GM13976 (cell line): ENCODE results near the gene PAX7.

Experiments
- DNase-seq: peaks from one replicate; pipeline ENCODE4 v3.0.0; 2012; ENCODE audit warnings: low spot score
- in situ Hi-C: fragments of 300-500 bp; cut with MboI; formaldehyde crosslinking; loops from one replicate; pipeline ENCODE4 v1.12.0; 2022; ENCODE audit warnings: low sequenced_read_pairs, mixed read lengths, inconsistent platforms; ENCODE audit not compliant: unreplicated experiment
- TF ChIP-seq, protein P1 (sequence below): IDR thresholded peaks from 2 replicates; pipeline ENCODE4 v1.5.1; 2012; ENCODE audit warnings: borderline replicate concordance, mild to moderate bottlenecking; ENCODE audit not compliant: insufficient read depth; ENCODE audit errors: extremely low read depth, missing control alignments, control extremely low read depth

PAX7 gene

GRCh38 chr1:18653367-18653766, 22.7 kb downstream of the PAX7 start:
- TF ChIP-seq, protein P1, sequence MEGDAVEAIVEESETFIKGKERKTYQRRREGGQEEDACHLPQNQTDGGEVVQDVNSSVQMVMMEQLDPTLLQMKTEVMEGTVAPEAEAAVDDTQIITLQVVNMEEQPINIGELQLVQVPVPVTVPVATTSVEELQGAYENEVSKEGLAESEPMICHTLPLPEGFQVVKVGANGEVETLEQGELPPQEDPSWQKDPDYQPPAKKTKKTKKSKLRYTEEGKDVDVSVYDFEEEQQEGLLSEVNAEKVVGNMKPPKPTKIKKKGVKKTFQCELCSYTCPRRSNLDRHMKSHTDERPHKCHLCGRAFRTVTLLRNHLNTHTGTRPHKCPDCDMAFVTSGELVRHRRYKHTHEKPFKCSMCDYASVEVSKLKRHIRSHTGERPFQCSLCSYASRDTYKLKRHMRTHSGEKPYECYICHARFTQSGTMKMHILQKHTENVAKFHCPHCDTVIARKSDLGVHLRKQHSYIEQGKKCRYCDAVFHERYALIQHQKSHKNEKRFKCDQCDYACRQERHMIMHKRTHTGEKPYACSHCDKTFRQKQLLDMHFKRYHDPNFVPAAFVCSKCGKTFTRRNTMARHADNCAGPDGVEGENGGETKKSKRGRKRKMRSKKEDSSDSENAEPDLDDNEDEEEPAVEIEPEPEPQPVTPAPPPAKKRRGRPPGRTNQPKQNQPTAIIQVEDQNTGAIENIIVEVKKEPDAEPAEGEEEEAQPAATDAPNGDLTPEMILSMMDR: no peak
- no peak for DNase-seq
- in situ Hi-C loops: no loop called here

DNA sequence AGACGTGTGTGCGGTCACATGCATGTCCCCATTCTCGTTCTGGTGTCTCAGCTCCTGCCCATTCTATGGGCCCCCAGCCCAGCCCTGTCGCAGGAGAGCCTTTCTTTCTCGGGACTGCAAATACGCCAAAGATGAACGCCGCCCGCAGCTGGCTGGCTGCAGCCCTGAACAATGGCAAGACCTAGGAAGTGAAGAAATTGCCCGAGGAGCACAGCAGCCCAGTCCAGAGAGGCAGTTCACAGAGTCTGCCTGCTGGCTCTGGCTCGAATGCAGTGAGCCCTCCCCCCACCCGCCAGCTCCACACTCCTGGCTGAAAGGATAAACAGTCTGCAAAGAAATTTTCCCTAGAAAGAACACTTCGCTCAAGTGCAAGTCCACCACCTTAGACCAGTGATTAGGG, 23.3 kb downstream of the PAX7 start:
- TF ChIP-seq, protein P1: no peak
- in situ Hi-C loops: no loop called here
- no peak for DNase-seq

- in situ Hi-C loops: no loop called here
- TF ChIP-seq, protein P1: no peak
- DNase-seq: no peak
Observed at GRCh38 chr1:18654599-18654998, 24.0 kb downstream of the PAX7 start.

GRCh38 chr1:18657506-18658201, 27.0 kb downstream of the PAX7 start:
- no peak for DNase-seq
- in situ Hi-C loops: no loop called here

GRCh38 chr1:18658831-18659230, 28.2 kb downstream of the PAX7 start:
- DNase-seq: no peak
- TF ChIP-seq, protein P1: no peak
- in situ Hi-C loops: no loop called here

More at GRCh38 chr1:18657506-18658201, 27.0 kb downstream of the PAX7 start:
- TF ChIP-seq, protein P1: no peak

DNA sequence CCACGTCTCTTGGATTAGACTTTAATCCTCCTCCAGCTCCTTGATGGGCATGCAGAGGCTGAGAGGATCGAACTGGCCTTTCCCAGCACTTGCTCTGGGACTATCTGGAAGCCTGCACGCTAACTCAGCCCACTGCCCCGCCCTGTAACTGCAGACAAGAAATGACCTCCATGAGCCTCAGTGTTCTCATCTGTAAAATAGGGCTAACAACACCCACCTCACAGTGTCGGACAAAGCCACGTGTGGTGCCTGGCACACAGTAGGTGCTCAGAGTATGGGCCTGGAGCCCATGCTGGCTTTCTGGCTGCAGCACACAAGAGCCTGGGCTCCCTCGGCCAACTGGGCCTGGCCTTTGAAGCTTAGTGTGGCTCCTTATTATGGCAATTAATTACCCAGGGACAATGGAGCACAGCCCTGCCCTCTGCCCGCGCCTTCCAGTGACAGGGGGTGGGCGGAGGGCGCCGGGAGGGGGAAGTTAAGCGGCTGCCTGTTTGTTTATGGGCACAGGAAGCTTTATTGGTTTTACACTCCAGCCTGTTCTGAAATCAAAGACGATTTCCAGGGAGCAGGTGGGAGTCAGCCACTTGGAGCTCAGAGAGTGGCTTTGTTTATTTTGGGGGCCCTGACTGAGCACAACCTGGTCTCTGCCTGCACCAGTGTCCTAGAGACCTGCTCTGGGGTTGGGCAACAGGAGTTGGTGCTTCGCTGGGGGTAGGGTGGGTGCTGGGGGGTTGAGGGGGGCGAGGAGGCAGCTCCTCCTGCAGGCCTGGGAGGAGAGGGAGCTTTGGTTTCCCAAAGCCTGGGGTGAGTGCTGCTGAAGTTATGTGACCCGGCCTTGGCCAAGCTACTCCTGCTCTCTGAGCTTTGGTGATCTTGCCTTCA, 31.0 kb downstream of the PAX7 start:
- no peak for DNase-seq
- in situ Hi-C loops: no loop called here
- TF ChIP-seq, protein P1: no peak
